Body of pancreas (tissue), 4 donors: Measurements from ENCODE around the gene GRIP2. TPM values are rescaled to one million over a fixed set of nuclear protein-coding genes. Genes with fewer than 3 reads are reported as not detected.

Source experiments
- ATAC-seq: fragments of 150-250 bp; one replicate; pipeline ENCODE4 v1.9.1; 2016
- DNase-seq, 4 donors: peaks; one replicate each; pipeline ENCODE4 v3.0.0-alpha.2; 2019
- H3K27ac ChIP-seq, 4 donors: fragments of 200-600 bp; sonication (generic); 1 replicate in 3 of 4; 2 replicates in 1 of 4; pipeline versions ENCODE4 v1.5.1 to v1.6.1; 2016 to 2019; ENCODE audit warnings: mild to moderate bottlenecking in 1 of 4, mixed read lengths in 1 of 4, moderate library complexity in 1 of 4
- H3K27me3 ChIP-seq, 2 donors: fragments of 200-600 bp; sonication (generic); one replicate each; pipeline ENCODE4 v1.6.0; 2016; ENCODE audit warnings: mild to moderate bottlenecking in 1 of 2
- H3K36me3 ChIP-seq, 2 donors: fragments of 200-600 bp; sonication (generic); replicated peaks in 1 of 2; 2 replicates each; pipeline ENCODE4 v1.5.1; 2016; ENCODE audit warnings: low read depth in 2 of 2; ENCODE audit not compliant: insufficient read depth in 1 of 2
- H3K4me1 ChIP-seq: fragments of 200-600 bp; sonication (generic); one replicate; pipeline ENCODE4 v1.6.0; 2016
- H3K4me3 ChIP-seq, 2 donors: fragments of 200-600 bp; sonication (generic); 1 replicate in 1 of 2; 2 replicates in 1 of 2; pipeline ENCODE4 v1.5.1; 2016 to 2019
- H3K9me3 ChIP-seq, 3 donors: fragments of 200-600 bp; sonication (generic); 1 replicate in 2 of 3; 2 replicates in 1 of 3; pipeline ENCODE4 v1.5.1; 2016
- POLR2A ChIP-seq, 3 donors: fragments of 450-650 bp; IDR thresholded peaks; one replicate each; pipeline ENCODE4 v1.6.1; 2016; ENCODE audit warnings: antibody characterized with exemption in 3 of 3, mild to moderate bottlenecking in 2 of 3
- WGBS, 2 donors: methylation state at CpG; one replicate each; pipeline ENCODE4 v1.1.5; 2017; 5-methylcytosine and 5-hydroxymethylcytosine counted together
- intact Hi-C: fragments of 100-400 bp; cut with DNase I; formaldehyde crosslinking; loops from one replicate; pipeline ENCODE4 v1.15.1; 2023
- total RNA-seq, 2 donors: library from RNA; depleted of rRNA; stranded (reverse); fragments of >200 nt; gene quantifications; one replicate each; pipeline ENCODE4 v1.1.0, GENCODE V29; 2016
- TF ChIP-seq, protein P1 (sequence below), 7 experiments: fragments of 450-650 bp in 4 of 7; fragments of 200-600 bp in 3 of 7; sonication (generic) in 3 of 7; IDR thresholded peaks; one replicate each; pipeline ENCODE4 v1.5.1; 2016 to 2019; ENCODE audit warnings: antibody characterized with exemption in 7 of 7

Gene GRIP2
- total RNA-seq, 2 donors from 2014 or later, result 0.26 to 0.99 TPM

DNA sequence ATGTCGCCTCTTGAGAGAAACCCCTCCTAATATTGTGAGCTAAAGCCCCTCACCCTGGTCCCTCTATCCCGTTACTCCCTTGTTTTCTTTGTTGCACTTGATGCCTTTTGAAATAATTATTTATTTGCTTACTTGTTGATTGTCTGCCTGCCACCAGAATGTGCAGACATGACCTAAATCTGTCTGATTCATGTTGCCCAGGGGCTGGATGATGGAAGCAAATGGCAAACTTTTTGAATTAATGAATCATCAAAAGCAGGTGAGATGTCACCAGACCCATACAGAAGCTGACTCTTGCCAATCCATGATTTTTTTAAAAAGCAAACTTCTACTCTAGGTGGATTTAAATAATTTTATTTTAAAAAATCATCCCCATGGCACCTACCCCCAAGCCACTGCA, 49.3 kb downstream of the GRIP2 start:
- Histone ChIP-seq H3K36me3 (no peaks in the 10 kb centered on the region), H3K9me3 (no peaks in the 10 kb centered on the region), H3K4me3 (no peak overlapping the region), H3K4me1 (no peaks in the 10 kb centered on the region), H3K27me3 (no peaks in the 10 kb centered on the region), H3K27ac (no peak overlapping the region)
- WGBS, 2 donors, result 82 to 83% methylated on average over 2 of the region's 2 CpGs
- ATAC-seq, result no peak
- DNase-seq, result no peak
- TF ChIP-seq, protein P1, sequence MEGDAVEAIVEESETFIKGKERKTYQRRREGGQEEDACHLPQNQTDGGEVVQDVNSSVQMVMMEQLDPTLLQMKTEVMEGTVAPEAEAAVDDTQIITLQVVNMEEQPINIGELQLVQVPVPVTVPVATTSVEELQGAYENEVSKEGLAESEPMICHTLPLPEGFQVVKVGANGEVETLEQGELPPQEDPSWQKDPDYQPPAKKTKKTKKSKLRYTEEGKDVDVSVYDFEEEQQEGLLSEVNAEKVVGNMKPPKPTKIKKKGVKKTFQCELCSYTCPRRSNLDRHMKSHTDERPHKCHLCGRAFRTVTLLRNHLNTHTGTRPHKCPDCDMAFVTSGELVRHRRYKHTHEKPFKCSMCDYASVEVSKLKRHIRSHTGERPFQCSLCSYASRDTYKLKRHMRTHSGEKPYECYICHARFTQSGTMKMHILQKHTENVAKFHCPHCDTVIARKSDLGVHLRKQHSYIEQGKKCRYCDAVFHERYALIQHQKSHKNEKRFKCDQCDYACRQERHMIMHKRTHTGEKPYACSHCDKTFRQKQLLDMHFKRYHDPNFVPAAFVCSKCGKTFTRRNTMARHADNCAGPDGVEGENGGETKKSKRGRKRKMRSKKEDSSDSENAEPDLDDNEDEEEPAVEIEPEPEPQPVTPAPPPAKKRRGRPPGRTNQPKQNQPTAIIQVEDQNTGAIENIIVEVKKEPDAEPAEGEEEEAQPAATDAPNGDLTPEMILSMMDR (IDR thresholded peaks at IDR 0.05), result no peak
- no peak for TF ChIP-seq POLR2A (IDR thresholded peaks at IDR 0.05)
- intact Hi-C loops, result no loop called here

DNA sequence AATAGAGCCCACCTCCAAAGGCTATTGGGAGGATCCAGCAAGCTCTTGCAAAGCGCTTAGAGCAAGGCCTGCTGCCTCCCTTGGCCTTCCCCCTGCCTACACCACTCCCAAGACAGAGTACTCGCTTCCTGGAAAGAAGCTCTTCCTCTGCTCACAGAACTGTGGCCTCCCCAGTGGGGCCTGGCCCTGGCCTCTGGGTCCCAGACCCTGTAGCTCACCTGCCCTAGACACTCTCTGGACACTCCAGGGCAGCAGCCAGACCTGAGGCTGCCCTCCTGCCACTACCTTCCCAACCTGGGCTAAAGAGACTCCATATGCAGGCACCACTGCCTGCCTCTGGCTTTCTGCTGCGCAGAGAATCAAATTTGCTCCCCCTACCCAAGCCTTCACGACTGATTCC, 49.9 kb downstream of the GRIP2 start:
- Histone ChIP-seq H3K27me3 (no peaks in the 10 kb centered on the region), H3K27ac (no peak overlapping the region), H3K4me1 (no peaks in the 10 kb centered on the region), H3K4me3 (no peak overlapping the region), H3K36me3 (no peaks in the 10 kb centered on the region), H3K9me3 (no peaks in the 10 kb centered on the region)
- WGBS, 2 donors, result 73 to 83% methylated on average over 4 of the region's 4 CpGs
- intact Hi-C loops, result no loop called here
- TF ChIP-seq, protein P1 (IDR thresholded peaks at IDR 0.05), result no peak
- no peak for TF ChIP-seq POLR2A (IDR thresholded peaks at IDR 0.05)
- no peak for DNase-seq
- ATAC-seq, result no peak

DNA sequence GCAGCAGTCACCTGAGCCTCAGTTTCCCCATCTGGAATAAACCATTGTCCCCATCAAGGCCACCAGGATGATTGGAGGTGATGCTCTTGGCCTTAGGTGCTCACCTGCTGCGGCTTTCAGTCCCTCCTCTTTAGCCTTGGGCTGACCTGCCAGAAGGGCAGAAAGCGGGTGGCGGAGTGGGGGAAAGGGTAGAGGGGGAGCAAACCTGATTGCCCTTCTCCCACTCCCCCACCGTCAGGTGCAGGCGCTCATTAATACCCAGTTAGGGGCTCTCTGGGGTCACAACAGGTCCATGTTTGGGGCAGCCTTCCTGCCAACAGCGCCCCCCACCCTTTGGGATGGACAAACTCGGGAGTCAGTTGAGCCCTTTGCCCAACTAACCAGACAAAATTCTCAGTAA, 50.5 kb downstream of the GRIP2 start:
- TF ChIP-seq POLR2A (IDR thresholded peaks at IDR 0.05), result no peak
- TF ChIP-seq, protein P1 (IDR thresholded peaks at IDR 0.05), result no peak
- no peak overlapping the region for H3K4me3 ChIP-seq
- H3K27me3 ChIP-seq, result no peaks in the 10 kb centered on the region
- DNase-seq, result peak in 1 of 4 donors; percentile 4
- H3K27ac ChIP-seq, result no peak overlapping the region
- no peak for ATAC-seq
- no peaks in the 10 kb centered on the region for H3K36me3 ChIP-seq
- intact Hi-C loops, result no loop called here
- WGBS, 2 donors, result 74% methylated on average over 6 to 7 of the region's 7 CpGs
- no peaks in the 10 kb centered on the region for H3K4me1 ChIP-seq
- no peaks in the 10 kb centered on the region for H3K9me3 ChIP-seq

DNA sequence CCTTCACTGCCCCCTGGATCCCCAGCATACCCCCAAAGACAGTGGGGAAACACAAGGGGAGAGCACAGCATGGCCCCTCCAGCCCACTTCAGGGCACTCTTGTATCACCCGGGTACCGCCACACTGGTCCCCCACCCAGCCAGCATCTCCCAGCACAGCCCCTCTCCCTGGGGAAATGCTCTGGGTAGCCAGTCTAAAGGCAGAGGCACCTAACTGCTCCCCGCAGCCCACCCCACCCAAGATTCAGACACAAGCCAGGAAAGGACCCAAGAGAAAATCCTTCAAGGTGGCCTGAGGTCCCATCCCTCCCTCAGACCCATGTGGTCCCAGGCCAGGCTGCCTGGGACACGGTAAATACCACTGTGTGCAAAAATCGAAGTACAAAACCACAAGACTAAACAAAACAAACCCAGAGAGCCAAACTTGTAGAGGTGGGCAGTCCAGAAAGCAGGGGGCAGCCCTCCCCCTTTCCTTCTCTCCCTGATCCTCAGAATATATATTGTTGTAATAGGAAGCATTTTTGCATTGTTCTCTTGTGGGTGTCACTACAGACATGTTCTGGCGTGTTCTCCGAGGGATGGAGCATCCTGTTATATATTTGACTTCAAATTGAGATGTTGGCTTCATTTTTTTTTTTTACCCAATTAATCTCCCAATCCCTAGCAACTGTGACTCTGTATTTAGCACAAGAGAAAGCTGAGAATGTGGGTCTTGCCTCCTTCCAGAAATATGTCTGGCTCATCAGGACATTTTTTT, 51.7 kb downstream of the GRIP2 start:
- Histone ChIP-seq H3K27ac (no peak overlapping the region), H3K36me3 (no peaks in the 10 kb centered on the region), H3K9me3 (no peaks in the 10 kb centered on the region), H3K27me3 (no peaks in the 10 kb centered on the region), H3K4me1 (no peaks in the 10 kb centered on the region), H3K4me3 (no peak overlapping the region)
- ATAC-seq (no peak), DNase-seq (no peak)
- intact Hi-C loops, result no loop called here
- 53 to 55% methylated on average over 7 of the region's 7 CpGs for WGBS, 2 donors
- TF ChIP-seq, protein P1 (IDR thresholded peaks at IDR 0.05), result no peak
- TF ChIP-seq POLR2A (IDR thresholded peaks at IDR 0.05), result no peak

DNA sequence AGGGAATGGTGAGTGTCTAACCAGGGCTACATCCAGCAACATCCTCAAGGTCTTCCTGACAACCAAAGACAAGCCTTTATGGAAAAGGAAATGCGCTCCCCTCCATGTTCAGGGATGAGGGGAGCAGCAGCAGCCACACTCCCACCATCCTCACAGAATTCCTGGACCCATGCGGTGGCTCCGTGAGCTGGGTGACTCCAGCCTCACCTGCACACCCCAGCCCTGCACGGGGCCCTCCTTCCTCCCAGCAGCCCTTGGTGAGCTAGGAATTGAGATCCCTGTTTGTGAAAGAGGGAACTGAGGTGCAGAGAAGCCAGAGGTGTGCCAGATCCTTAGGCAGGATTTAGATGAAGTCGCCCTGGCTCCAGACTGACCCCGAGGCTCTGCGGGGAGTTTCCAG, 52.3 kb downstream of the GRIP2 start:
- H3K4me1 ChIP-seq, result no peaks in the 10 kb centered on the region
- no peak for ATAC-seq
- DNase-seq, result no peak
- H3K36me3 ChIP-seq, result no peaks in the 10 kb centered on the region
- H3K9me3 ChIP-seq, result no peaks in the 10 kb centered on the region
- WGBS, 2 donors, result 79 to 82% methylated on average over 4 to 7 of the region's 7 CpGs
- no peak overlapping the region for H3K4me3 ChIP-seq
- no peak overlapping the region for H3K27ac ChIP-seq
- TF ChIP-seq, protein P1 (IDR thresholded peaks at IDR 0.05), result no peak
- no peak for TF ChIP-seq POLR2A (IDR thresholded peaks at IDR 0.05)
- intact Hi-C loops, result no loop called here
- H3K27me3 ChIP-seq, result no peaks in the 10 kb centered on the region
